Osteoblast (primary cell): ENCODE data around the gene PRRG2. TPM values are rescaled to one million over a fixed set of nuclear protein-coding genes. Genes with fewer than 3 reads are reported as not detected.
A peak's percentile ranks its signal among the peaks of the same experiment; 100 is the strongest.

Experiments
- DNase-seq: peaks from one replicate; pipeline ENCODE4 v3.0.0; 2011; ENCODE audit warnings: low spot score, mixed read lengths; ENCODE audit not compliant: insufficient read length; ENCODE audit errors: missing footprints
- H2AFZ ChIP-seq: 2 replicates; pipeline ENCODE4 v1.6.0; 2011; ENCODE audit warnings: mild to moderate bottlenecking, low read length
- H3K27ac ChIP-seq: 2 replicates; pipeline ENCODE4 v1.5.1; 2011; ENCODE audit warnings: mild to moderate bottlenecking, low read depth, low read length, moderate library complexity
- H3K27me3 ChIP-seq: 2 replicates; pipeline ENCODE4 v1.6.0; 2012; ENCODE audit warnings: mild to moderate bottlenecking, control low read depth, inconsistent platforms, low read length, moderate library complexity; ENCODE audit not compliant: insufficient read depth
- H3K36me3 ChIP-seq: 2 replicates; pipeline ENCODE4 v1.5.1; 2011; ENCODE audit warnings: mild to moderate bottlenecking, low read length, control low read depth, moderate library complexity; ENCODE audit not compliant: insufficient read depth
- H3K4me1 ChIP-seq: 2 replicates; pipeline ENCODE4 v1.5.1; 2011; ENCODE audit warnings: mild to moderate bottlenecking, low read length, control low read depth, moderate library complexity; ENCODE audit not compliant: insufficient read depth
- H3K4me2 ChIP-seq: 2 replicates; pipeline ENCODE4 v1.6.0; 2011; ENCODE audit warnings: mild to moderate bottlenecking, low read length; ENCODE audit not compliant: insufficient read depth
- H3K4me3 ChIP-seq: fragments of 200-600 bp; sonication (generic); 3 replicates; pipeline ENCODE4 v1.5.1; 2012; ENCODE audit warnings: mild to moderate bottlenecking, low read length, inconsistent platforms; ENCODE audit not compliant: insufficient read depth
- H3K79me2 ChIP-seq: 2 replicates; pipeline ENCODE4 v1.6.0; 2012; ENCODE audit warnings: mild to moderate bottlenecking, low read length, control low read depth, inconsistent platforms; ENCODE audit not compliant: insufficient read depth
- H3K9me3 ChIP-seq: 2 replicates; pipeline ENCODE4 v1.5.1; 2011; ENCODE audit warnings: low read depth, low read length, control low read depth
- H4K20me1 ChIP-seq: 2 replicates; pipeline ENCODE4 v1.6.0; 2012; ENCODE audit warnings: mild to moderate bottlenecking, low read length, control low read depth; ENCODE audit not compliant: insufficient read depth
- small RNA-seq: library from RNA; depleted of rRNA; stranded (forward); fragments of <200 nt; gene quantifications from one replicate; pipeline ENCODE3, GENCODE V24; 2012
- total RNA-seq: library from RNA; depleted of rRNA; stranded (reverse); fragments of >200 nt; gene quantifications from 2 replicates; pipeline ENCODE4 v1.2.3, GENCODE V29; 2012
- TF ChIP-seq, protein P1 (sequence below): IDR thresholded peaks from 2 replicates; pipeline ENCODE4 v1.5.1; 2011; ENCODE audit warnings: mild to moderate bottlenecking, low read depth, low read length, moderate library complexity; ENCODE audit errors: extremely low read depth

PRRG2 gene
- total RNA-seq, 1 donor, result under 0.01 TPM

DNA sequence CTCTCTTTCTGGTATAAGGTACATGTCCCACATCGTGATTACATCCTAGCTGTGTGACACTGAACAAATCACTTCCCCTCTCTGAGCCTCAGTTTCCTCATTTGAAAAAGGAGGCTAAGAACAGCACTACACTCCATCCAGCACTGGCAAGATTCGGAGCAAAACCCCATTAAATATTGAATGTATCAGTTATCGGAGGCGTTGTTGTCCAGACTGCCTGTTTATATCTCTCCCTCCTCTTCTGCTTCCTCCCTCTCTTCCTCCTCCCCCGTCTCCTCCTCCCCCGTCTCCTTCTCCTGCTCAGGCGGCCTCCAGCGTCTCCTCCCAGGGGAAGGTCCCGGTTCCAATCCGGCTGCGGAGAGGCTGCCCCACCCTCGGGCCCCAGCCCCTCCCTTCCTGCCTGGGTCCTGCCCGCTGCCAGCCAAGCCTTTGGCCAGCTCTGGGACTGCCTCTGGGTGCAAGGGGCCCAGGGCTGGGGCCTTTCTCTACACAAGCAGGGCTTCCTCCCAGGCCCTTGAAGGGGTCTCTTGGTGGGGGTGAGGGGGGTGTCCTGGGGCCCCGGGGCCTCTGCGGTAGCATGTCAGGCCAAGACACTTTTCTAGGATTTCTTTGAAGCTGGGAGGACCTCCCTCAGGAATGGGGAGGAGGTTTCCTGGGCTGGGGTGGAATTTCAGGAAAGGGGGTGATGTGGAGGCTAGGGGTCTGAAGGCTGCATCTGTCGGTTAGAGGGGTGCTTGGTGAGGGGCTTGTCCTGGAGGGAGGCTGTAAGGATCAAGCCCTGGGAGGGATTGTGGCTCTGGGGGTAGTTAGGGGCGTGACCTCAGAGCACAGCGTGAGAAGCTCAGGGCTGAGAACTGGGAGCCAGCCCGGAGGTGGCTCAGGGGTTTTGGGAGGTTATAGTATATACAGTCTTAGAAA is 57.0 kb downstream of the PRRG2 start:
- H3K4me2 ChIP-seq, result peak overlapping the region; percentile 91
- H3K27me3 ChIP-seq, result no peaks in the 10 kb centered on the region
- H4K20me1 ChIP-seq, result peaks cover 3% of the 10 kb centered on the region
- TF ChIP-seq, protein P1, sequence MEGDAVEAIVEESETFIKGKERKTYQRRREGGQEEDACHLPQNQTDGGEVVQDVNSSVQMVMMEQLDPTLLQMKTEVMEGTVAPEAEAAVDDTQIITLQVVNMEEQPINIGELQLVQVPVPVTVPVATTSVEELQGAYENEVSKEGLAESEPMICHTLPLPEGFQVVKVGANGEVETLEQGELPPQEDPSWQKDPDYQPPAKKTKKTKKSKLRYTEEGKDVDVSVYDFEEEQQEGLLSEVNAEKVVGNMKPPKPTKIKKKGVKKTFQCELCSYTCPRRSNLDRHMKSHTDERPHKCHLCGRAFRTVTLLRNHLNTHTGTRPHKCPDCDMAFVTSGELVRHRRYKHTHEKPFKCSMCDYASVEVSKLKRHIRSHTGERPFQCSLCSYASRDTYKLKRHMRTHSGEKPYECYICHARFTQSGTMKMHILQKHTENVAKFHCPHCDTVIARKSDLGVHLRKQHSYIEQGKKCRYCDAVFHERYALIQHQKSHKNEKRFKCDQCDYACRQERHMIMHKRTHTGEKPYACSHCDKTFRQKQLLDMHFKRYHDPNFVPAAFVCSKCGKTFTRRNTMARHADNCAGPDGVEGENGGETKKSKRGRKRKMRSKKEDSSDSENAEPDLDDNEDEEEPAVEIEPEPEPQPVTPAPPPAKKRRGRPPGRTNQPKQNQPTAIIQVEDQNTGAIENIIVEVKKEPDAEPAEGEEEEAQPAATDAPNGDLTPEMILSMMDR, result no peak
- H3K27ac ChIP-seq, result peak overlapping the region; percentile 59
- H3K4me1 ChIP-seq, result peaks cover 32% of the 10 kb centered on the region
- H3K36me3 ChIP-seq, result peaks cover 7% of the 10 kb centered on the region
- no peak overlapping the region for H2AFZ ChIP-seq
- H3K4me3 ChIP-seq, result peak overlapping the region; percentile 86
- peak; percentile 94 for DNase-seq
- no peaks in the 10 kb centered on the region for H3K9me3 ChIP-seq
- H3K79me2 ChIP-seq, result peaks cover 24% of the 10 kb centered on the region

DNA sequence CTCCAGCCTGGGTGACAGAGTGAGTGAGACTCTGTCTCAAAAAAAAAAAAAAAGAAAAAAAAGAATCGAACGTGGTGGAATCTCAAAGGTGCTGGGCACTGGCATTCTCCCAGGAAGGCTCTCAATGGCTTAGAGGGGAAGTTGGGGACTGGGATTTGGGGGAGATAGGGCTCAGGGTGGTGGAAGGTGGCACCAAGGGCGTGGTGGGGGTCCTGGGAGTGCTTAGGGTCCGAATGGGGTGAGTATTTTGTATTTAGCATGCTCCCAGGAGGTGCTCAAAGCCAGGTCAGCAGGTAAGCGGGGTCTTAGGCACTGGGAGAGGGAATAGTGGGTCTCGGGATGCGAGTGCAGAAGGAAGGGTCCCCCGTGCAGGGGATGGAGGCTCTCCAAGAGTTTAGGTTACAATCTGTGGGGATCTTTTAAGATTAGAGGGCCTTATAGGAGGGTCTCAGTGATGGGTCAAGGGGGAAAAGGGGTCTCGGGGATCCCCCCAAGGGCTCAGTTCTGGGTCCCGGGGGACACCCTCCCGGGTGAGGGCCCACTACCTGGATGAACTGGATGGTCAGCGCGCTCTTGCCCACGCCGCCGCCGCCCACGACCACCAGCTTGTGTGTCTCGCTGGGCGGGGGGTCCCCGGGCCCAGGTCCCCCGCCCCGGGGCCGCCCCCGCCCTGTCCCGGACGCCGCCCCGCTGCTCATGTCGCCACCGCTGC is 58.4 kb downstream of the PRRG2 start:
- peak; percentile 88 for DNase-seq
- TF ChIP-seq, protein P1, result no peak
- H3K27me3 ChIP-seq, result no peaks in the 10 kb centered on the region
- H3K27ac ChIP-seq, result peak overlapping the region; percentile 81
- H3K36me3 ChIP-seq, result peaks cover 13% of the 10 kb centered on the region
- peak overlapping the region; percentile 91 for H3K4me2 ChIP-seq
- H3K4me1 ChIP-seq, result peaks cover 40% of the 10 kb centered on the region
- H3K79me2 ChIP-seq, result peaks cover 38% of the 10 kb centered on the region
- H3K4me3 ChIP-seq, result peak overlapping the region; percentile 86
- no peak overlapping the region for H2AFZ ChIP-seq
- H4K20me1 ChIP-seq, result peaks cover 16% of the 10 kb centered on the region
- H3K9me3 ChIP-seq, result no peaks in the 10 kb centered on the region

DNA sequence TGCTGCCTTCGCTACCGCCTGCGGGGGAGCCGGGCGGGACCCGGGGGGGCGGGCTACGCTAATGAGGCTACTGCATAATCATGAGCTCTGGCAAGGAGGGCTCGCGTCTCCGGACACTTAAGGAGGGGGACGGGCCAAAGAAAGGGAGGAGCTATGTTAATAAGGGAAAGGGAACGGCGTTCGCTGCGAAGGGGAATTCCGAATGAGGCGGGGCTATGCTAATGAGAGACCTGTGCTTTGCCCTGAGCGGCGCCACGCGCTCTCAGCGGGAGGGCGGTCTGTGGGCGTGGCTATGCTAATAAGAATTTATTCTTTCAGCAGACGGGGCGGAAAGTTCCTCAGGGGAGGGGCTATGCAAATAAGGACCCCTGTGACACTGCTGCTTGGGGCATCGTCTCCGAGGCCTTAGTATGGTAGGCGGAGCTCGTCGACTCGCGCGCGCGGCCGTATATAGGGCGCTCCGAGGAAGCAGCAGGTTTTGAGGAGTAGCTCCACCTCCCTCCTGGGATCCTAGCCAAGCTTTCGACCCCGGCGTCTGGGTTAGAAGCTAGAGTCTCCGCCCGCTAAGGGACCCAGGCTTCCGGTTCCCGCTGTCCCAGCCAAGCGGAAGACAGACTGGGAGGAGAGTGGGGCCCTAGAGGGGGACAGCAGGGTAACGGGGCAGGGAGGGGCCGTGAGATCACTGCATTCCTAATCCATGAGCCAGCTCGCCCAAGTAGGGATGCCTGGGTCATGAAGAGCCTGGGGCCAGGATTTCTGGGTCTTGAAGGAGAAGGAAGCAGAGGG is 59.2 kb downstream of the PRRG2 start, which contains the start of gene RRAS:
Gene RRAS, minus strand, starts transcription at position 31 of the 786 bp plus-strand sequence. CDS start 45 bp downstream, outside the sequence.
- Histone ChIP-seq H3K4me3 (peak within 1 kb of the TSS; percentile 91), H3K79me2 (peaks cover 46% of the 10 kb centered on the region), H3K27ac (peak within 1 kb of the TSS; percentile 100), H3K9me3 (no peaks in the 10 kb centered on the region), H3K27me3 (no peaks in the 10 kb centered on the region), H3K36me3 (peaks cover 12% of the 10 kb centered on the region), H4K20me1 (peaks cover 22% of the 10 kb centered on the region), H2AFZ (peak within 1 kb of the TSS; percentile 27), H3K4me2 (peak within 1 kb of the TSS; percentile 95), H3K4me1 (peaks cover 40% of the 10 kb centered on the region)
- TF ChIP-seq, protein P1, result no peak
- DNase-seq, result peak; percentile 99

Small RNA genes within 50 kb of the gene (small RNA-seq; reads per million reads assigned to genes)
- gene RF00019, result not detected

Other genes starting within 250 kb of the PRRG2 start
- 0.36 TPM in 1 of 2 replicates, not detected in the other for gene CD37, start 245.9 kb upstream of the PRRG2 start, total RNA-seq
- gene TEAD2, start 218.9 kb upstream of the PRRG2 start, total RNA-seq, result 40.1 and 41.3 TPM in 2 replicates
- 0.36 TPM in 1 of 2 replicates, not detected in the other for gene DKKL1, start 217.4 kb upstream of the PRRG2 start, total RNA-seq
- gene KASH5, start 193.1 kb upstream of the PRRG2 start, total RNA-seq, result not detected in 2 replicates
- gene PTH2, start 157.9 kb upstream of the PRRG2 start, total RNA-seq, result not detected in 2 replicates
- not detected in 2 replicates for gene GFY, start 155.9 kb upstream of the PRRG2 start, total RNA-seq
- under 0.01 TPM in 2 replicates for gene SLC17A7, start 139.8 kb upstream of the PRRG2 start, total RNA-seq
- gene PIH1D1, start 129.5 kb upstream of the PRRG2 start, total RNA-seq, result 79.3 and 80.7 TPM in 2 replicates
- 26.4 and 32.7 TPM in 2 replicates for gene ALDH16A1, start 128.1 kb upstream of the PRRG2 start, total RNA-seq
- gene FLT3LG, start 107.1 kb upstream of the PRRG2 start, total RNA-seq, result 4.3 and 6.5 TPM in 2 replicates
- gene RPL13A, start 93.7 kb upstream of the PRRG2 start, total RNA-seq, result 2,082 and 2,185 TPM in 2 replicates
- 2,306 and 3,079 TPM in 2 replicates for gene RPS11, start 84.9 kb upstream of the PRRG2 start, total RNA-seq
- 67.5 and 75.6 TPM in 2 replicates for gene FCGRT, start 68.7 kb upstream of the PRRG2 start, total RNA-seq
- 346 and 377 TPM in 2 replicates for gene RCN3, start 53.3 kb upstream of the PRRG2 start, total RNA-seq
- gene NOSIP, start 760 bp upstream of the PRRG2 start, total RNA-seq, result 57.5 and 68.0 TPM in 2 replicates
- 2.2 and 2.9 TPM in 2 replicates for gene PRR12, start 9.9 kb downstream of the PRRG2 start, total RNA-seq
- gene RRAS, start 58.8 kb downstream of the PRRG2 start, total RNA-seq, result 23.9 and 31.8 TPM in 2 replicates
- gene SCAF1, start 60.9 kb downstream of the PRRG2 start, total RNA-seq, result 12.1 and 14.8 TPM in 2 replicates
- gene IRF3, start 84.5 kb downstream of the PRRG2 start, total RNA-seq, result 48.5 and 54.2 TPM in 2 replicates
- 4.4 and 5.1 TPM in 2 replicates for gene BCL2L12, start 84.6 kb downstream of the PRRG2 start, total RNA-seq
- 199 and 208 TPM in 2 replicates for gene PRMT1, start 96.0 kb downstream of the PRRG2 start, total RNA-seq
- under 0.01 and 0.29 TPM in 2 replicates for gene ADM5, start 108.3 kb downstream of the PRRG2 start, total RNA-seq
- 10.9 and 17.0 TPM in 2 replicates for gene CPT1C, start 109.8 kb downstream of the PRRG2 start, total RNA-seq
- not detected in 2 replicates for gene TSKS, start 182.0 kb downstream of the PRRG2 start, total RNA-seq
- gene AP2A1, start 185.7 kb downstream of the PRRG2 start, total RNA-seq, result 93.1 and 98.1 TPM in 2 replicates
- 18.6 and 29.7 TPM in 2 replicates for gene FUZ, start 232.0 kb downstream of the PRRG2 start, total RNA-seq
- 19.5 and 20.9 TPM in 2 replicates for gene MED25, start 237.0 kb downstream of the PRRG2 start, total RNA-seq